ENCODE data around the gene TBC1D2B.
A peak's percentile ranks its signal among the peaks of the same experiment; 100 is the strongest.

TBC1D2B gene

DNA sequence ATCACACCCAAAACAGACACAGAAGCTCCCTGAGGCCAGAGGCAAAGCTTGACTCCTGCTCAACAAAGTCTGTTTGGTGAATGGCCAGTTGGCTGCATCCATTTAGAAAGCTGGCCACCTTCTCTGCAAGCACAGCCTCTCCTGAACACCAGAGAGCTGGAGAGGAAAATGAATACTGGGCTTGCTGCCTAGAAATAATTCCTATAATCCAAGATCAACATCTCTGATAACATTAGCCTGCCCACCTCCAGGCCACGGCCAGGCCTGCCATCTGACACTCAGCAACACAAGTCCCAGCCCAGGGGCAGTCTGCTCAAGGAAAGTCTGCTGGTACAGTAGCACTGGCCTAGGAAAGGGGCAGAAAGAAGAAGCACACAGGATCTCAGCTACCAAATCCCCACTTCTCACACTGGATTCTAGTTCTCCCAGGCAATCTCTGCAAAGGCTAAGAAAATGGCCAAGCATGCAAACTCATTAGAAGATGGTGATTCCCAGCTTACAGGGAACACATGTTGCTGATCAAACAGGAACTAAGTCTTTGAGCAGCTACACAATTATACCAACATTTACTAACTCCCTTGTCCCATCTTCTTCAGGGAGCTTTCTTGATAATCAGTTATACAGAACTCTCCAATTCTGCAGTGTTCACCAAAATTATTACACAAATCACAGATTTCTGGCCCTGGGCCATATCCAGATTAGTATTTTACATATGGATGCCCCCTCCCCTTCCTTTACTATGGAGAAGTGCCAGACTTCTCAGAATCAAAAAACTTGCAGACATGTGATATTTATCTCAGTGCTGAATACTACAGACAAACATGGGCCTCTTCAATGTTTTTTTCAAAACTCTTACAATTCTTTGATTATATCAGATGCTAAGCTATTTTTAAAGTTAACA is 9.9 kb downstream of the TBC1D2B start:
- no peak overlapping the region for H3K4me3 ChIP-seq (ENCODE audit: low read depth, low read length)
- TF ChIP-seq, protein P1, sequence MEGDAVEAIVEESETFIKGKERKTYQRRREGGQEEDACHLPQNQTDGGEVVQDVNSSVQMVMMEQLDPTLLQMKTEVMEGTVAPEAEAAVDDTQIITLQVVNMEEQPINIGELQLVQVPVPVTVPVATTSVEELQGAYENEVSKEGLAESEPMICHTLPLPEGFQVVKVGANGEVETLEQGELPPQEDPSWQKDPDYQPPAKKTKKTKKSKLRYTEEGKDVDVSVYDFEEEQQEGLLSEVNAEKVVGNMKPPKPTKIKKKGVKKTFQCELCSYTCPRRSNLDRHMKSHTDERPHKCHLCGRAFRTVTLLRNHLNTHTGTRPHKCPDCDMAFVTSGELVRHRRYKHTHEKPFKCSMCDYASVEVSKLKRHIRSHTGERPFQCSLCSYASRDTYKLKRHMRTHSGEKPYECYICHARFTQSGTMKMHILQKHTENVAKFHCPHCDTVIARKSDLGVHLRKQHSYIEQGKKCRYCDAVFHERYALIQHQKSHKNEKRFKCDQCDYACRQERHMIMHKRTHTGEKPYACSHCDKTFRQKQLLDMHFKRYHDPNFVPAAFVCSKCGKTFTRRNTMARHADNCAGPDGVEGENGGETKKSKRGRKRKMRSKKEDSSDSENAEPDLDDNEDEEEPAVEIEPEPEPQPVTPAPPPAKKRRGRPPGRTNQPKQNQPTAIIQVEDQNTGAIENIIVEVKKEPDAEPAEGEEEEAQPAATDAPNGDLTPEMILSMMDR (IDR thresholded peaks at IDR 0.05; ENCODE audit: insufficient read depth, low read length, missing control alignments) = no peak
- no peak for DNase-seq (ENCODE audit: low read depth, low spot score)
- ChIA-PET POLR2A (interaction anchor here (0.6 kb wide), 1 partner anchor 9 kb away, joined by 3 read pairs; no protein-coding TSS in a partner anchor), CTCF (interaction anchor here (0.9 to 3.9 kb wide), 9 partner anchors 10 to 101 kb away, joined by 3 to 20 read pairs (median 4); partner anchors contain the start of gene TBC1D2B)

DNA sequence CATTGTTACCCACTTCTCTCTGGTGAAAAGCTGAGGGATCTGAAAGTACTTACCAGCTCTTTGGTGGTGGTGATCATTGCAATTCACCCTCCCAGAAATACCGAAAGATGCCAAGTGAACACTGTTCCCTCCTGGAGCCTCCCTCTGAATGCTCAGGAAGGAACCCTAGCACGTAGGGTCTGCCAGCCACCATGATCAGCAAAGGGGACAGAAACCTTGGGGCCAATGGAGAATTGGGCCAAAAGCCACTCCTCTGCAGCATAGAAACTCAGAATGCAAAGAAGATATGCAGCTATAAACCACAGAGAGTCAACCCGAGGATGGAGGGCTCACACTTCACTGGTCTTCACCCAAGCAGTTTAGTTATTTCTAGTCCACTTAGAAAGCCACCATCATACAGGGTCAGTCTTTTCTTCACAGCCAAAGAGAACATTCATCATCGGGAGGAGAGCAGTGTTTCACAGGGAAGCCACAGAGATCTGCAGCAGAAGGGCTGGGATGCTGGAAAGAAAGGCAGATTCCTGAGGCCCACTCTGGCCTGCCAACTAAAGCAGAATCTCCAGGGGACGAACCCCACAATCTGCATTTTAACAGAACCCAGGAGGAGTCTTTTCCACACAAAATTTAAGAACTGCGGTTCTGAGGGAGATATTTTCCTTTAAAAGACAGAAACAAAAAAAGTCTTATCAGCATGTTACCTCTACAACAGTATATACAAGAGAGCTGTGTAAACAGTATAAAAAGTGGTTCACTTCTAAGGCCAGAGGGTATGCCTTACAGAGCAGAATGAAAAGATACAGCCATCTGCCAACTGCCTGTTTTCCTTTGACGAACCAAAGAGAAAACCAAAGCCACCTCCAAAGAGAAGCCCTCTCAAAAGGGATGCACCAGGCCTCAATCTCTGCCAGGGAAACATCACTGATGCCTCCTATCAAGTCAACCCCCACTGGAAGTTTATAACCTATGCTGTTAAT is 11.3 kb downstream of the TBC1D2B start:
- POLR2A ChIA-PET = interaction anchor here (0.6 to 1.8 kb wide), 4 partner anchors 9 to 20 kb away, joined by 3 to 13 read pairs (median 4); no protein-coding TSS in a partner anchor
- H3K4me3 ChIP-seq (ENCODE audit: low read depth, low read length) = no peak overlapping the region
- DNase-seq (ENCODE audit: low read depth, low spot score) = no peak
- CTCF ChIA-PET = interaction anchor here (1.2 to 3.0 kb wide), 4 partner anchors 15 to 99 kb away, joined by 3 to 10 read pairs (median 4); no protein-coding TSS in a partner anchor
- TF ChIP-seq, protein P1 (IDR thresholded peaks at IDR 0.05; ENCODE audit: insufficient read depth, low read length, missing control alignments) = no peak

DNA sequence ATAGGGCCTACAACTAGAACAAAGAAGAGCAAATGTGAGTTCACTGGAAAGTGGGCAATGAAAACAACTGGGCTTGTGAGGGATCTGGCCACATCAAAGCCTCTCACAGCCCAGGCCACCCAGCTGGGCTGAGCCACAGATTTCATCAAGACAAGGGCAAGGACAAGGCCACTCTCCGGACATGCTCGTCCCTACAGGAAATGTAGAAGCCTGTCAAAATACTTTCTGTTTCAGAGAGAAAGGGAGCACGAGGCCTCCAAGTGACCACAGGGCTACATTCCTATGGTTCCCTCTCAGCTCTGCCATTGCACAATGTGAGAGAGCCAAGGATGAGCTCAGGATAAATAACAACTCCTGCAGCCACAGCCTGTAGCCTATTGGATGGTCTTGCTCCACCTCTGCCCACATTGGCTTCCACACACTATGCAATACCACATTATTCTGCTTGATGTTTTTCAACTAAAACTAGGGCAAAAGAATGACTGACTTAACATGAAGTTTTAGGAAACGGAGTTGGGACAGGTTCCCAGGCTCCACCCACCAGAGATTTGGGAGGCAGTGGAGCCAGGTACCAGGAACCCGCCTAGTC is 12.1 kb downstream of the TBC1D2B start:
- POLR2A ChIA-PET = interaction anchor here (1.0 to 1.8 kb wide), 2 partner anchors 10 to 15 kb away, joined by 6 to 13 read pairs; no protein-coding TSS in a partner anchor
- CTCF ChIA-PET = interaction anchor here (1.4 to 3.0 kb wide), 2 partner anchors 28 to 99 kb away, joined by 3 to 10 read pairs; no protein-coding TSS in a partner anchor
- TF ChIP-seq, protein P1 (IDR thresholded peaks at IDR 0.05; ENCODE audit: insufficient read depth, low read length, missing control alignments) = no peak
- H3K4me3 ChIP-seq (ENCODE audit: low read depth, low read length) = peak overlapping the region; percentile 35
- DNase-seq (ENCODE audit: low read depth, low spot score) = peak; percentile 97

GRCh38 chr15:78064544-78064943 is 13.0 kb downstream of the TBC1D2B start:
- ChIA-PET CTCF (no interaction called here), POLR2A (interaction anchor here (1.8 kb wide), 1 partner anchor 15 kb away, joined by 13 read pairs; no protein-coding TSS in a partner anchor)
- H3K4me3 ChIP-seq (ENCODE audit: low read depth, low read length) = no peak overlapping the region
- TF ChIP-seq, protein P1 (IDR thresholded peaks at IDR 0.05; ENCODE audit: insufficient read depth, low read length, missing control alignments) = no peak
- no peak for DNase-seq (ENCODE audit: low read depth, low spot score)

DNA sequence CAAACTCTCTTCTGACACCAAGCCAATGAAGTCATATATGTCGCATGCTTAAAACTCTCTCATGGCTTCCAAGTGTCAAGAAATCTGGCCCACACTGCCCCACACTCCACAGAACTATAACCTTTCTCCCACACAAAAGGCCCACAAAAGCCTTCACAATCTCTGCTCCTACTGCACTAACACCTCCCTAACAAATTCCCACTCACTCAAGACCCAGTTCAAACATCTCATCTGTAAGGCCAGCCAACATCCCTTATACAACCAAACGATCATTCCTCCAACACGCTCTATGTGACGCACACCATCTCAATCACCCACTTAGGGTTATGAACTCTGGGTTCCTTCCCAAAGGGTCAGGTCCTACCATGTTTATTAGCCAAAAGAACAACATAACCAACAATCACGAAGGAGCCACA is 13.5 kb downstream of the TBC1D2B start:
- no peak for DNase-seq (ENCODE audit: low read depth, low spot score)
- CTCF ChIA-PET = no interaction called here
- TF ChIP-seq, protein P1 (IDR thresholded peaks at IDR 0.05; ENCODE audit: insufficient read depth, low read length, missing control alignments) = no peak
- no peak overlapping the region for H3K4me3 ChIP-seq (ENCODE audit: low read depth, low read length)
- POLR2A ChIA-PET = no interaction called here

Data from AG04449 (cell line).